ENCODE results near the gene CEMIP.

GRCh38 chr15:80951941-80952340, 172.8 kb downstream of the CEMIP start:
- no peak for TF ChIP-seq CTCF (IDR thresholded peaks at IDR 0.05)
- no peak for TF ChIP-seq POLR2A (IDR thresholded peaks at IDR 0.05)
